Measurements from ENCODE around the gene KCNN3. TPM values are rescaled to one million over a fixed set of nuclear protein-coding genes. Genes with fewer than 3 reads are reported as not detected.

The KCNN3 gene
- total and polyA plus RNA-seq, 2 of the 8 experiments (the other 6 are each of a cell fraction or from before 2014, with no cell fraction given), result 2.8 to 3.7 TPM

GRCh38 chr1:154848983-154849382 lies 21.1 kb downstream of the KCNN3 start:
- Histone ChIP-seq H2BK20ac (ENCODE audit: low read length) (no peak overlapping the region), H4K8ac (ENCODE audit: extremely low read depth, insufficient read depth, low read length) (peak overlapping the region; percentile 38), H3K27me3 (replicated peaks in 1 of 4; ENCODE audit: control insufficient read depth in 3 of 4, extremely low read depth in 1 of 4, insufficient read depth in 3 of 4, low read length in 3 of 4) (no peaks in the 10 kb centered on the region), H3K79me1 (ENCODE audit: low read depth, low read length) (no peaks in the 10 kb centered on the region), H3K14ac (ENCODE audit: insufficient read length) (no peak overlapping the region), H3K36me3 (ENCODE audit: control insufficient read depth in 2 of 4, insufficient read depth in 4 of 4, low read length in 3 of 4) (no peaks in the 10 kb centered on the region), H3K4me2 (ENCODE audit: insufficient read depth in 1 of 2, low read depth in 2 of 2, low read length in 2 of 2) (no peak overlapping the region), H4K20me1 (replicated peaks in 1 of 2; ENCODE audit: control insufficient read depth in 1 of 2, insufficient read depth in 2 of 2, low read length in 2 of 2) (no peaks in the 10 kb centered on the region), H3K79me2 (ENCODE audit: control insufficient read depth in 1 of 2, insufficient read depth in 2 of 2, low read length in 2 of 2) (no peaks in the 10 kb centered on the region), H3K23ac (ENCODE audit: insufficient read length) (no peak overlapping the region), H4K5ac (ENCODE audit: insufficient read length, low read depth, low read length) (no peak overlapping the region), H4K91ac (replicated peaks; ENCODE audit: insufficient read length, low read length) (no peak overlapping the region), H2AFZ (ENCODE audit: low read length) (no peak overlapping the region), H2BK5ac (ENCODE audit: low read depth, low read length) (no peak overlapping the region), H2BK12ac (ENCODE audit: low read depth, low read length) (no peak overlapping the region), H3K27ac (ENCODE audit: low read depth, low read length) (no peak overlapping the region), H2BK15ac (ENCODE audit: low read length) (no peak overlapping the region), H2AK5ac (ENCODE audit: low read depth, low read length) (no peak overlapping the region), H3K23me2 (ENCODE audit: low read depth, low read length) (peaks cover 2% of the 10 kb centered on the region; the same call in 1 of the 2 replicates), H3K9ac (replicated peaks in 1 of 4; ENCODE audit: extremely low read depth in 1 of 4, low read depth in 3 of 4, low read length in 3 of 4) (no peak overlapping the region), H3K56ac (replicated peaks; ENCODE audit: insufficient read length, low read depth, low read length) (no peak overlapping the region), H3K9me3 (ENCODE audit: insufficient read depth in 2 of 2, low read depth in 1 of 2, low read length in 1 of 2) (no peaks in the 10 kb centered on the region), H3K4me1 (replicated peaks in 1 of 4; ENCODE audit: control insufficient read depth in 3 of 4, insufficient read depth in 4 of 4, low read length in 3 of 4) (peaks cover 3 to 16% (median 8%) of the 10 kb centered on the region in 4 experiments; a peak in 6 of 7 replicates), H3K4me3 (ENCODE audit: extremely low read depth in 1 of 4, insufficient read depth in 2 of 4, low read depth in 3 of 4, low read length in 4 of 4) (no peak overlapping the region), H3K18ac (ENCODE audit: extremely low read depth, low read length) (no peak overlapping the region), H3K4ac (replicated peaks; ENCODE audit: insufficient read length, low read depth, low read length) (no peak overlapping the region), H2BK120ac (replicated peaks; ENCODE audit: low read depth, low read length) (no peak overlapping the region)
- FAIRE-seq (no peak), DNase-seq (ENCODE audit: low read depth in 1 of 2, low spot score in 2 of 2) (no peak)
- TF ChIP-seq SUZ12 (IDR thresholded peaks at IDR 0.05; ENCODE audit: low read length) (no peak), MAFK (IDR thresholded peaks at IDR 0.05; ENCODE audit: low read depth, low read length) (no peak), POLR2AphosphoS5 (IDR thresholded peaks at IDR 0.05; ENCODE audit: low read depth, low read length) (no peak), FOSL1 (IDR thresholded peaks at IDR 0.05; ENCODE audit: insufficient read depth, low read depth, low read length) (no peak), SIN3A (conservative IDR thresholded peaks at IDR 0.05 in 1 of 2, IDR thresholded peaks at IDR 0.05 in 1 of 2; ENCODE audit: low read depth in 1 of 2, low read length in 2 of 2) (no peak), HDAC6 (IDR thresholded peaks at IDR 0.05; ENCODE audit: low read depth, low read length) (no peak), RFX5 (IDR thresholded peaks at IDR 0.05; ENCODE audit: borderline replicate concordance, low read depth, low read length) (no peak), E2F6 (IDR thresholded peaks at IDR 0.05) (no peak), TAF7 (optimal IDR thresholded peaks at IDR 0.05; ENCODE audit: borderline replicate concordance, low read depth, low read length) (no peak), TAF1 (IDR thresholded peaks at IDR 0.05; ENCODE audit: low read depth, low read length) (no peak), JUND (IDR thresholded peaks at IDR 0.05; ENCODE audit: low read length) (no peak), SP1 (IDR thresholded peaks at IDR 0.05; ENCODE audit: low read depth, low read length) (no peak)
- 87% methylated on average over 4 of the region's 4 CpGs; no CpG with 5 or more reads in 1 of the 2 experiments for WGBS, 2 experiments (ENCODE audit: extremely low coverage in 1 of 2, insufficient coverage in 1 of 2, insufficient read length in 1 of 2, insufficient replicate concordance in 2 of 2, low coverage in 1 of 2, low lambda C conversion rate in 2 of 2, missing lambda C conversion rate in 1 of 2)
- ChIA-PET CTCF (ENCODE audit: partially characterized antibody) (interaction anchor here (0.7 to 3.3 kb wide), 12 partner anchors 11 to 107 kb away, joined by 3 to 15 read pairs (median 4); no protein-coding TSS in a partner anchor), POLR2A (ENCODE audit: partially characterized antibody) (interaction anchor here (1.2 to 1.3 kb wide), 2 partner anchors 11 to 14 kb away, joined by 3 to 4 read pairs; no protein-coding TSS in a partner anchor)
